ENCODE data around the gene DEFB124. TPM values are rescaled to one million over a fixed set of nuclear protein-coding genes. Genes with fewer than 3 reads are reported as not detected.
"Not testable (repeated sequence)": the region's sequence is repeated elsewhere in the genome, so short reads cannot be mapped to it uniquely, and the experiment has no call there.

DEFB124 gene
- polyA plus RNA-seq, 1 donor from 2014 or later, result not detected

DNA sequence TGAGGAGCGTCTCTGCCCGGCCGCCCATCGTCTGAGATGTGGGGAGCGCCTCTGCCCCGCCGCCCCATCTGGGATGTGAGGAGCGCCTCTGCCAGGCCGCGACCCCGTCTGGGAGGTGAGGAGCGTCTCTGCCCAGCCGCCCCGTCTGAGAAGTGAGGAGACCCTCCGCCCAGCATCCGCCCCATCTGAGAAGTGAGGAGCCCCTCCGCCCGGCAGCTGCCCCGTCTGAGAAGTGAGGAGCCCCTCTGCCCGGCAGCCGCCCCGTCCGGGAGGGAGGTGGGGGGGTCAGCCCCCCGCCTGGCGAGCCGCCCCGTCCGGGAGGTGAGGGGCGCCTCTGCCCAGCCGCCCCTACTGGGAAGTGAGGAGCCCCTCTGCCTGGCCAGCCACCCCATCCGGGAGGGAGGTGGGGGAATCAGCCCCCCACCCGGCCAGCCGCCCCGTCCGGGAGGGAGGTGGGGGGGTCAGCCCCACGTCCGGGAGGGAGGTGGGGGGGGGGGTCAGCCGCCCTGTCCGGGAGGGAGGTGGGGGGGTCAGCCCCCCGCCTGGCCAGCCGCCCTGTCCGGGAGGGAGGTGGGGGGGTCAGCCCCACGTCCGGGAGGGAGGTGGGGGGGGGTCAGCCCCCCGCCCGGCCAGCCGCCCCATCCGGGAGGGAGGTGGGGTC, 47.9 kb downstream of the DEFB124 start:
- not testable (repeated sequence) for H4K20me1 ChIP-seq (ENCODE audit: insufficient read depth); H3K27ac ChIP-seq (ENCODE audit: low read length); H2AFZ ChIP-seq (ENCODE audit: low read depth, low read length); H3K79me2 ChIP-seq (replicated peaks; ENCODE audit: insufficient read depth, low read length); H3K36me3 ChIP-seq (ENCODE audit: insufficient read depth, low read length); H3K4me2 ChIP-seq (ENCODE audit: low read length); H3K27me3 ChIP-seq (ENCODE audit: insufficient read depth, low read depth, low read length); H3K9me3 ChIP-seq (ENCODE audit: low read length); H3K4me3 ChIP-seq (ENCODE audit: low read length); H3K9me2 ChIP-seq (ENCODE audit: insufficient read depth, low read length); H3K9ac ChIP-seq (ENCODE audit: low read length); H3F3A ChIP-seq (ENCODE audit: insufficient read depth, low read length, poor library complexity, severe bottlenecking)

DNA sequence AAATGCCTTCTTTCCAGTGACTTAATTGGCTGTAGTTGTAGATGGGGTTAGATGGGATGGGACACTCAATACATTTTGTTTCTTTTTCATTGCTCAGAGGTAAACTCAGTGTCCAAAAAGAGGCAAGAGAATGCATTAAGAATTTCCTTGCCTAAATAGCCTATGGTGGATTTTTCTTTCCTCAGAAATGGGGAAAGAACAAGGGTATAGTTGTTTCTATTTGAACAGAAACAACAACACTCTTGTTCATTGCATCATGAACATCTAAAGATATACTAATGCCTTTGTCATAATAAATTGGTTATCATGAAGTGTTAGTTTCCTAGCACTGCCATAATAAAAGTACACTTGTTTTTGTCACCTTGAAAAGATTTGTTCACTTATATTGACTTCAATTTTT, 49.1 kb downstream of the DEFB124 start:
- Histone ChIP-seq H3K9me2 (ENCODE audit: insufficient read depth, low read length) (no peaks in the 10 kb centered on the region), H3K27ac (ENCODE audit: low read length) (no peak overlapping the region), H4K20me1 (ENCODE audit: insufficient read depth) (no peaks in the 10 kb centered on the region), H3K9me3 (ENCODE audit: low read length) (peaks cover 3% of the 10 kb centered on the region), H3K4me2 (ENCODE audit: low read length) (no peak overlapping the region), H3F3A (ENCODE audit: insufficient read depth, low read length, poor library complexity, severe bottlenecking) (no peaks in the 10 kb centered on the region), H3K4me3 (ENCODE audit: low read length) (no peak overlapping the region), H2AFZ (ENCODE audit: low read depth, low read length) (no peak overlapping the region), H3K27me3 (ENCODE audit: insufficient read depth, low read depth, low read length) (no peaks in the 10 kb centered on the region), H3K9ac (ENCODE audit: low read length) (no peak overlapping the region), H3K36me3 (ENCODE audit: insufficient read depth, low read length) (no peaks in the 10 kb centered on the region), H3K79me2 (replicated peaks; ENCODE audit: insufficient read depth, low read length) (no peaks in the 10 kb centered on the region)
- TF ChIP-seq, protein P1, sequence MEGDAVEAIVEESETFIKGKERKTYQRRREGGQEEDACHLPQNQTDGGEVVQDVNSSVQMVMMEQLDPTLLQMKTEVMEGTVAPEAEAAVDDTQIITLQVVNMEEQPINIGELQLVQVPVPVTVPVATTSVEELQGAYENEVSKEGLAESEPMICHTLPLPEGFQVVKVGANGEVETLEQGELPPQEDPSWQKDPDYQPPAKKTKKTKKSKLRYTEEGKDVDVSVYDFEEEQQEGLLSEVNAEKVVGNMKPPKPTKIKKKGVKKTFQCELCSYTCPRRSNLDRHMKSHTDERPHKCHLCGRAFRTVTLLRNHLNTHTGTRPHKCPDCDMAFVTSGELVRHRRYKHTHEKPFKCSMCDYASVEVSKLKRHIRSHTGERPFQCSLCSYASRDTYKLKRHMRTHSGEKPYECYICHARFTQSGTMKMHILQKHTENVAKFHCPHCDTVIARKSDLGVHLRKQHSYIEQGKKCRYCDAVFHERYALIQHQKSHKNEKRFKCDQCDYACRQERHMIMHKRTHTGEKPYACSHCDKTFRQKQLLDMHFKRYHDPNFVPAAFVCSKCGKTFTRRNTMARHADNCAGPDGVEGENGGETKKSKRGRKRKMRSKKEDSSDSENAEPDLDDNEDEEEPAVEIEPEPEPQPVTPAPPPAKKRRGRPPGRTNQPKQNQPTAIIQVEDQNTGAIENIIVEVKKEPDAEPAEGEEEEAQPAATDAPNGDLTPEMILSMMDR (IDR thresholded peaks at IDR 0.05; ENCODE audit: poor library complexity, severe bottlenecking), result no peak
- TF ChIP-seq POLR2AphosphoS5 (IDR thresholded peaks at IDR 0.05), result no peak
- no peak for TF ChIP-seq MXI1 (conservative IDR thresholded peaks at IDR 0.05; ENCODE audit: poor library complexity, severe bottlenecking)
- TF ChIP-seq EZH2 (IDR thresholded peaks at IDR 0.05; ENCODE audit: borderline replicate concordance, insufficient read depth, low read length, poor library complexity, severe bottlenecking), result no peak
- no peak for TF ChIP-seq TAF1 (IDR thresholded peaks at IDR 0.05; ENCODE audit: low read depth)
- TF ChIP-seq, protein P2, sequence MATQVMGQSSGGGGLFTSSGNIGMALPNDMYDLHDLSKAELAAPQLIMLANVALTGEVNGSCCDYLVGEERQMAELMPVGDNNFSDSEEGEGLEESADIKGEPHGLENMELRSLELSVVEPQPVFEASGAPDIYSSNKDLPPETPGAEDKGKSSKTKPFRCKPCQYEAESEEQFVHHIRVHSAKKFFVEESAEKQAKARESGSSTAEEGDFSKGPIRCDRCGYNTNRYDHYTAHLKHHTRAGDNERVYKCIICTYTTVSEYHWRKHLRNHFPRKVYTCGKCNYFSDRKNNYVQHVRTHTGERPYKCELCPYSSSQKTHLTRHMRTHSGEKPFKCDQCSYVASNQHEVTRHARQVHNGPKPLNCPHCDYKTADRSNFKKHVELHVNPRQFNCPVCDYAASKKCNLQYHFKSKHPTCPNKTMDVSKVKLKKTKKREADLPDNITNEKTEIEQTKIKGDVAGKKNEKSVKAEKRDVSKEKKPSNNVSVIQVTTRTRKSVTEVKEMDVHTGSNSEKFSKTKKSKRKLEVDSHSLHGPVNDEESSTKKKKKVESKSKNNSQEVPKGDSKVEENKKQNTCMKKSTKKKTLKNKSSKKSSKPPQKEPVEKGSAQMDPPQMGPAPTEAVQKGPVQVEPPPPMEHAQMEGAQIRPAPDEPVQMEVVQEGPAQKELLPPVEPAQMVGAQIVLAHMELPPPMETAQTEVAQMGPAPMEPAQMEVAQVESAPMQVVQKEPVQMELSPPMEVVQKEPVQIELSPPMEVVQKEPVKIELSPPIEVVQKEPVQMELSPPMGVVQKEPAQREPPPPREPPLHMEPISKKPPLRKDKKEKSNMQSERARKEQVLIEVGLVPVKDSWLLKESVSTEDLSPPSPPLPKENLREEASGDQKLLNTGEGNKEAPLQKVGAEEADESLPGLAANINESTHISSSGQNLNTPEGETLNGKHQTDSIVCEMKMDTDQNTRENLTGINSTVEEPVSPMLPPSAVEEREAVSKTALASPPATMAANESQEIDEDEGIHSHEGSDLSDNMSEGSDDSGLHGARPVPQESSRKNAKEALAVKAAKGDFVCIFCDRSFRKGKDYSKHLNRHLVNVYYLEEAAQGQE (IDR thresholded peaks at IDR 0.05; ENCODE audit: borderline replicate concordance), result no peak
- no peak for TF ChIP-seq EP300 (conservative IDR thresholded peaks at IDR 0.05; ENCODE audit: poor library complexity, severe bottlenecking)
- TF ChIP-seq SMC3 (conservative IDR thresholded peaks at IDR 0.05; ENCODE audit: poor library complexity), result no peak
- TF ChIP-seq RAD21 (conservative IDR thresholded peaks at IDR 0.05), result no peak

Data from neural cell (in vitro differentiated cells).